ENCODE data around the gene NCAN. TPM values are rescaled to one million over a fixed set of nuclear protein-coding genes. Genes with fewer than 3 reads are reported as not detected.

NCAN gene
- total and polyA plus RNA-seq, 12 donors = 0.06 to 0.42 (median 0.11) TPM; not detected in 7

GRCh38 chr19:19257836-19258588 lies 46.3 kb downstream of the NCAN start:
- intact Hi-C loops (cut with DNase I) = no loop called here
- 83 to 92% (median 86%) methylated on average over 41 to 72 of the region's 72 CpGs for WGBS, 4 donors
- TF ChIP-seq POLR2A (IDR thresholded peaks at IDR 0.05) = no peak
- no peak for TF ChIP-seq CTCF (IDR thresholded peaks at IDR 0.05)

GRCh38 chr19:19258589-19259338 lies 47.0 kb downstream of the NCAN start:
- Histone ChIP-seq H3K9me3 (replicated peaks in 1 of 3) (no peaks in the 10 kb centered on the region), H3K36me3 (replicated peaks in 1 of 2) (no peaks in the 10 kb centered on the region), H3K4me3 (no peak overlapping the region), H3K27me3 (peaks cover 8% of the 10 kb centered on the region), H3K4me1 (replicated peaks in 1 of 2) (peaks cover 0 to 6% of the 10 kb centered on the region in 2 donors), H3K27ac (no peak overlapping the region)
- TF ChIP-seq POLR2A (IDR thresholded peaks at IDR 0.05) = no peak
- TF ChIP-seq CTCF (IDR thresholded peaks at IDR 0.05) = no peak
- DNase-seq = no peak
- WGBS, 4 donors = 89 to 94% (median 93%) methylated on average over 21 to 41 of the region's 41 CpGs
- intact Hi-C loops (cut with DNase I) = no loop called here

More at GRCh38 chr19:19257836-19258588, 46.3 kb downstream of the NCAN start:
- Histone ChIP-seq H3K9me3 (replicated peaks in 1 of 3) (no peaks in the 10 kb centered on the region), H3K27ac (no peak overlapping the region), H3K4me3 (no peak overlapping the region), H3K4me1 (replicated peaks in 1 of 2) (peaks cover 0 to 6% of the 10 kb centered on the region in 2 donors), H3K36me3 (replicated peaks in 1 of 2) (no peaks in the 10 kb centered on the region), H3K27me3 (peaks cover 8% of the 10 kb centered on the region)
- DNase-seq = no peak

- intact Hi-C loops (cut with DNase I) = no loop called here
- Histone ChIP-seq H3K36me3 (replicated peaks in 1 of 2) (no peaks in the 10 kb centered on the region), H3K27ac (no peak overlapping the region), H3K27me3 (peaks cover 8% of the 10 kb centered on the region), H3K4me1 (replicated peaks in 1 of 2) (peaks cover 0 to 6% of the 10 kb centered on the region in 2 donors), H3K9me3 (replicated peaks in 1 of 3) (no peaks in the 10 kb centered on the region), H3K4me3 (no peak overlapping the region)
- WGBS, 4 donors = 65 to 91% (median 71%) methylated on average over 2 of the region's 2 CpGs
- TF ChIP-seq POLR2A (IDR thresholded peaks at IDR 0.05) (no peak), CTCF (IDR thresholded peaks at IDR 0.05) (no peak)
- no peak for DNase-seq
Observed at GRCh38 chr19:19259741-19260140, 48.0 kb downstream of the NCAN start.

- 65 to 77% (median 70%) methylated on average over 17 to 36 of the region's 36 CpGs for WGBS, 4 donors
- Histone ChIP-seq H3K4me3 (no peak overlapping the region), H3K27me3 (peaks cover 8% of the 10 kb centered on the region), H3K36me3 (replicated peaks in 1 of 2) (no peaks in the 10 kb centered on the region), H3K4me1 (replicated peaks in 1 of 2) (peaks cover 0 to 6% of the 10 kb centered on the region in 2 donors), H3K9me3 (replicated peaks in 1 of 3) (no peaks in the 10 kb centered on the region), H3K27ac (no peak overlapping the region)
- no peak for TF ChIP-seq POLR2A (IDR thresholded peaks at IDR 0.05)
- TF ChIP-seq CTCF (IDR thresholded peaks at IDR 0.05) = no peak
- intact Hi-C loops (cut with DNase I) = no loop called here
- no peak for DNase-seq
Observed at GRCh38 chr19:19260417-19261214, 48.9 kb downstream of the NCAN start.
